T-helper 2 cell treated with Interferon-gamma antibody and Interleukin-4, amounts not matched to agents 5 μg/mL and 100 μg/mL, for 36 hours (primary cell): ENCODE results near the gene SLC25A10.

Experiments used
- DNase-seq: peaks from one replicate; pipeline ENCODE4 v3.0.0; 2021; ENCODE audit warnings: low spot score
- H3K27ac Mint-ChIP-seq: one replicate; pipeline ENCODE4 v1.8.0; 2021; ENCODE audit warnings: mild to moderate bottlenecking, mixed read lengths
- H3K27me3 Mint-ChIP-seq: one replicate; pipeline ENCODE4 v1.8.0; 2021; ENCODE audit warnings: low read depth, mixed read lengths
- H3K36me3 Mint-ChIP-seq: one replicate; pipeline ENCODE4 v1.8.0; 2021; ENCODE audit warnings: low read depth, mixed read lengths
- H3K4me1 Mint-ChIP-seq: one replicate; pipeline ENCODE4 v1.8.0; 2021; ENCODE audit warnings: low read depth, mixed read lengths
- H3K4me3 Mint-ChIP-seq: one replicate; pipeline ENCODE4 v1.8.0; 2022; ENCODE audit warnings: mild to moderate bottlenecking, moderate library complexity, mixed read lengths
- H3K9me3 Mint-ChIP-seq: one replicate; pipeline ENCODE4 v1.8.0; 2021; ENCODE audit warnings: mixed read lengths

Gene SLC25A10

GRCh38 chr17:81716674-81716996 is 4.6 kb downstream of the SLC25A10 start:
- Mint-ChIP-seq H3K9me3 (no peaks in the 10 kb centered on the region), H3K27me3 (no peaks in the 10 kb centered on the region), H3K27ac (no peak overlapping the region), H3K4me3 (no peak overlapping the region), H3K36me3 (no peaks in the 10 kb centered on the region), H3K4me1 (peaks cover 7% of the 10 kb centered on the region)
- no peak for DNase-seq

- Mint-ChIP-seq H3K4me1 (peaks cover 7% of the 10 kb centered on the region), H3K36me3 (no peaks in the 10 kb centered on the region), H3K4me3 (no peak overlapping the region), H3K9me3 (no peaks in the 10 kb centered on the region), H3K27ac (no peak overlapping the region), H3K27me3 (no peaks in the 10 kb centered on the region)
- DNase-seq = no peak
These were observed 5.1 kb downstream of the SLC25A10 start for GRCh38 chr17:81717049-81717765.

GRCh38 chr17:81717766-81718089 is 5.6 kb downstream of the SLC25A10 start:
- no peak for DNase-seq
- Mint-ChIP-seq H3K36me3 (no peaks in the 10 kb centered on the region), H3K27ac (no peak overlapping the region), H3K9me3 (no peaks in the 10 kb centered on the region), H3K27me3 (no peaks in the 10 kb centered on the region), H3K4me1 (peaks cover 6% of the 10 kb centered on the region), H3K4me3 (no peak overlapping the region)

- no peak for DNase-seq
- H3K36me3 Mint-ChIP-seq = no peaks in the 10 kb centered on the region
- H3K4me3 Mint-ChIP-seq = no peak overlapping the region
- no peaks in the 10 kb centered on the region for H3K27me3 Mint-ChIP-seq
- H3K4me1 Mint-ChIP-seq = peaks cover 3% of the 10 kb centered on the region
- no peak overlapping the region for H3K27ac Mint-ChIP-seq
- H3K9me3 Mint-ChIP-seq = no peaks in the 10 kb centered on the region
These were observed 7.6 kb downstream of the SLC25A10 start for GRCh38 chr17:81719410-81720266.

- Mint-ChIP-seq H3K27ac (no peak overlapping the region), H3K4me3 (no peak overlapping the region), H3K9me3 (no peaks in the 10 kb centered on the region), H3K4me1 (peaks cover 3% of the 10 kb centered on the region), H3K36me3 (no peaks in the 10 kb centered on the region), H3K27me3 (no peaks in the 10 kb centered on the region)
- DNase-seq = no peak
These were observed 8.4 kb downstream of the SLC25A10 start for GRCh38 chr17:81720267-81721071.

- Mint-ChIP-seq H3K27ac (no peak overlapping the region), H3K36me3 (no peaks in the 10 kb centered on the region), H3K27me3 (peaks cover 2% of the 10 kb centered on the region), H3K9me3 (no peaks in the 10 kb centered on the region), H3K4me1 (peaks cover 3% of the 10 kb centered on the region), H3K4me3 (no peak overlapping the region)
- no peak for DNase-seq
These were observed 10.4 kb downstream of the SLC25A10 start for GRCh38 chr17:81722184-81723120.

GRCh38 chr17:81723651-81724209 is 11.6 kb downstream of the SLC25A10 start:
- Mint-ChIP-seq H3K27me3 (peaks cover 2% of the 10 kb centered on the region), H3K36me3 (no peaks in the 10 kb centered on the region), H3K4me1 (peaks cover 3% of the 10 kb centered on the region), H3K4me3 (no peak overlapping the region), H3K27ac (no peak overlapping the region), H3K9me3 (no peaks in the 10 kb centered on the region)
- DNase-seq = no peak

GRCh38 chr17:81725439-81725838 is 13.4 kb downstream of the SLC25A10 start:
- no peak overlapping the region for H3K4me3 Mint-ChIP-seq
- peaks cover 2% of the 10 kb centered on the region for H3K27me3 Mint-ChIP-seq
- no peak overlapping the region for H3K27ac Mint-ChIP-seq
- peaks cover 3% of the 10 kb centered on the region for H3K4me1 Mint-ChIP-seq
- H3K9me3 Mint-ChIP-seq = no peaks in the 10 kb centered on the region
- no peaks in the 10 kb centered on the region for H3K36me3 Mint-ChIP-seq
- no peak for DNase-seq

- no peak for DNase-seq
- no peak overlapping the region for H3K27ac Mint-ChIP-seq
- H3K9me3 Mint-ChIP-seq = no peaks in the 10 kb centered on the region
- H3K36me3 Mint-ChIP-seq = no peaks in the 10 kb centered on the region
- H3K27me3 Mint-ChIP-seq = peaks cover 4% of the 10 kb centered on the region
- peaks cover 3% of the 10 kb centered on the region for H3K4me1 Mint-ChIP-seq
- H3K4me3 Mint-ChIP-seq = no peak overlapping the region
These were observed 13.9 kb downstream of the SLC25A10 start for GRCh38 chr17:81726004-81726403.

GRCh38 chr17:81727324-81728031 is 15.4 kb downstream of the SLC25A10 start:
- Mint-ChIP-seq H3K4me3 (no peak overlapping the region), H3K36me3 (no peaks in the 10 kb centered on the region), H3K4me1 (peaks cover 6% of the 10 kb centered on the region), H3K27ac (no peak overlapping the region), H3K9me3 (no peaks in the 10 kb centered on the region), H3K27me3 (peaks cover 8% of the 10 kb centered on the region)
- no peak for DNase-seq

GRCh38 chr17:81733507-81734404 is 21.7 kb downstream of the SLC25A10 start:
- peak; percentile 65 for DNase-seq
- no peaks in the 10 kb centered on the region for H3K9me3 Mint-ChIP-seq
- peaks cover 13% of the 10 kb centered on the region for H3K27me3 Mint-ChIP-seq
- no peaks in the 10 kb centered on the region for H3K36me3 Mint-ChIP-seq
- H3K4me3 Mint-ChIP-seq = no peak overlapping the region
- no peak overlapping the region for H3K27ac Mint-ChIP-seq
- peaks cover 10% of the 10 kb centered on the region for H3K4me1 Mint-ChIP-seq
